Mesenchymal stem cell (in vitro differentiated cells and primary cell): ENCODE measurements around the gene CAMTA1.
A peak's percentile ranks its signal among the peaks of the same experiment; 100 is the strongest.
"Not testable (repeated sequence)": the region's sequence is repeated elsewhere in the genome, so short reads cannot be mapped to it uniquely, and the experiment has no call there.

Experiments
- DNase-seq: peaks from one replicate; pipeline ENCODE4 v3.0.0-alpha.2; 2013
- H2AFZ ChIP-seq: one replicate; pipeline ENCODE4 v1.6.1; 2013; ENCODE audit warnings: low read depth, mild to moderate bottlenecking, control low read depth, inconsistent platforms, low read length, moderate library complexity
- H2AK5ac ChIP-seq: 2 replicates; pipeline ENCODE4 v1.6.1; 2013; ENCODE audit warnings: low read length, moderate library complexity, mild to moderate bottlenecking, inconsistent platforms; ENCODE audit not compliant: severe bottlenecking
- H2BK120ac ChIP-seq: one replicate; pipeline ENCODE4 v1.6.1; 2013; ENCODE audit warnings: low read depth, mild to moderate bottlenecking, inconsistent platforms, low read length, moderate library complexity
- H2BK12ac ChIP-seq, 2 experiments: one replicate each; pipeline ENCODE4 v1.6.1; 2013; ENCODE audit warnings: inconsistent platforms in 2 of 2, low read length in 2 of 2, mild to moderate bottlenecking in 2 of 2, moderate library complexity in 2 of 2, control low read depth in 1 of 2
- H2BK15ac ChIP-seq: one replicate; pipeline ENCODE4 v1.6.1; 2013; ENCODE audit warnings: mild to moderate bottlenecking, low read depth, inconsistent platforms; ENCODE audit not compliant: poor library complexity, severe bottlenecking
- H2BK5ac ChIP-seq: 2 replicates; pipeline ENCODE4 v1.6.1; 2013; ENCODE audit warnings: low read depth, mild to moderate bottlenecking, low read length, control low read depth, inconsistent platforms; ENCODE audit not compliant: poor library complexity, severe bottlenecking
- H3K14ac ChIP-seq, 2 experiments: one replicate each; pipeline ENCODE4 v1.6.1; 2013; ENCODE audit warnings: inconsistent platforms in 2 of 2, low read length in 2 of 2, control low read depth in 1 of 2, mild to moderate bottlenecking in 1 of 2, moderate library complexity in 1 of 2
- H3K18ac ChIP-seq, 2 experiments: one replicate each; pipeline ENCODE4 v1.6.1; 2013; ENCODE audit warnings: inconsistent platforms in 2 of 2, low read length in 2 of 2, control low read depth in 1 of 2, low read depth in 1 of 2, mild to moderate bottlenecking in 1 of 2
- H3K23ac ChIP-seq, 2 experiments: one replicate each; pipeline ENCODE4 v1.6.1; 2013; ENCODE audit warnings: inconsistent platforms in 2 of 2, low read length in 2 of 2, mild to moderate bottlenecking in 2 of 2, moderate library complexity in 2 of 2, control low read depth in 1 of 2
- H3K27ac ChIP-seq: 2 replicates; pipeline ENCODE4 v1.5.1; 2013; ENCODE audit warnings: mild to moderate bottlenecking, moderate library complexity, low read length, control low read depth, inconsistent platforms; ENCODE audit not compliant: poor library complexity, severe bottlenecking
- H3K27me3 ChIP-seq, 2 experiments: 2 replicates each; pipeline versions ENCODE4 v1.6.1 to v1.7.0; 2013; ENCODE audit warnings: low read length in 2 of 2, mild to moderate bottlenecking in 2 of 2, moderate library complexity in 2 of 2, control low read depth in 1 of 2, inconsistent platforms in 1 of 2; ENCODE audit not compliant: control insufficient read depth in 1 of 2, insufficient read depth in 1 of 2
- H3K36me3 ChIP-seq, 2 experiments: 2 replicates each; pipeline versions ENCODE4 v1.6.1 to v1.7.0; 2013; ENCODE audit warnings: low read length in 2 of 2, control low read depth in 1 of 2, inconsistent platforms in 1 of 2, low read depth in 1 of 2, mild to moderate bottlenecking in 1 of 2; ENCODE audit not compliant: insufficient read depth in 2 of 2, control insufficient read depth in 1 of 2
- H3K4ac ChIP-seq, 2 experiments: one replicate each; pipeline ENCODE4 v1.6.1; 2013; ENCODE audit warnings: inconsistent platforms in 2 of 2, low read length in 2 of 2, mild to moderate bottlenecking in 2 of 2, moderate library complexity in 2 of 2, control low read depth in 1 of 2, low read depth in 1 of 2
- H3K4me1 ChIP-seq: 2 replicates; pipeline ENCODE4 v1.6.1; 2013; ENCODE audit warnings: low read depth, low read length, control low read depth; ENCODE audit not compliant: control insufficient read depth, insufficient read depth
- H3K4me2 ChIP-seq: 2 replicates; pipeline ENCODE4 v1.6.1; 2013; ENCODE audit warnings: low read length, mild to moderate bottlenecking, inconsistent platforms; ENCODE audit not compliant: poor library complexity, severe bottlenecking
- H3K4me3 ChIP-seq, 2 experiments: 2 replicates each; pipeline versions ENCODE4 v1.5.1 to v1.7.0; 2013; ENCODE audit warnings: low read length in 2 of 2, mild to moderate bottlenecking in 2 of 2, control low read depth in 1 of 2, low read depth in 1 of 2; ENCODE audit not compliant: insufficient read depth in 1 of 2
- H3K79me1 ChIP-seq: replicated peaks from 2 replicates; pipeline ENCODE4 v1.6.1; 2013; ENCODE audit warnings: mild to moderate bottlenecking, control low read depth, low read length, inconsistent platforms; ENCODE audit not compliant: poor library complexity, severe bottlenecking
- H3K9ac ChIP-seq: 2 replicates; pipeline ENCODE4 v1.7.0; 2013; ENCODE audit warnings: mild to moderate bottlenecking, low read length, moderate library complexity
- H3K9me3 ChIP-seq: 2 replicates; pipeline ENCODE4 v1.7.0; 2013; ENCODE audit warnings: mild to moderate bottlenecking, low read length; ENCODE audit not compliant: control insufficient read depth
- H4K8ac ChIP-seq: one replicate; pipeline ENCODE4 v1.6.1; 2013; ENCODE audit warnings: inconsistent platforms, mild to moderate bottlenecking, low read length, moderate library complexity
- H4K91ac ChIP-seq: one replicate; pipeline ENCODE4 v1.6.1; 2013; ENCODE audit warnings: mild to moderate bottlenecking, low read length, inconsistent platforms
- WGBS: methylation state at CpG from one replicate; pipeline ENCODE4 v1.1.7; 2013; ENCODE audit warnings: mixed read lengths; 5-methylcytosine and 5-hydroxymethylcytosine counted together

The CAMTA1 gene

DNA sequence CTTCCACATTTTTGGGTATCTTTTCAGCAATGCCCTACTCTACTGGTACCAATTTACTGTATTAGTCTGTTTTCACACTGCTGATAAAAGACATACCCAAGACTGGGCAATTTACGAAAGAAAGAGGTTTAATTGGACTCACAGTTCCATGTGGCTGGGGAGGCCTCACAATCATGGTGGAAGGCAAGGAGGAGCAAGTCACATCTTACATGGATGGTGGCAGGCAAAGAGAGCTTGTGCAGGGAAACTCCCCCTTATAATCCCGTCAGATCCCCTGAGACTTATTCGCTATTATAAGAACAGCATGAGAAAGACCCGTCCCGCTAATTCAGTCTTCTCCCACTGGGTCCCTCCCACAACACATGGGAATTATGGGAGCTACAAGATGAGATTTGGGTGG is 136.3 kb downstream of the CAMTA1 start:
- H3K9me3 ChIP-seq, H3K36me3 ChIP-seq, H2BK12ac ChIP-seq, H3K27ac ChIP-seq, H2BK15ac ChIP-seq, H3K9ac ChIP-seq, H3K4me2 ChIP-seq, H3K4me3 ChIP-seq, H3K18ac ChIP-seq, H2BK120ac ChIP-seq, H3K14ac ChIP-seq, H3K4ac ChIP-seq, H2AFZ ChIP-seq, H4K91ac ChIP-seq, H2BK5ac ChIP-seq, H2AK5ac ChIP-seq, DNase-seq, H4K8ac ChIP-seq, H3K23ac ChIP-seq, H3K79me1 ChIP-seq: not testable (repeated sequence)
- Histone ChIP-seq H3K27me3 (peaks cover 3 to 16% of the 10 kb centered on the region in 2 experiments), H3K4me1 (peaks cover 15% of the 10 kb centered on the region)
- 92% methylated on average over 4 of the region's 5 CpGs for WGBS

GRCh38 chr1:6922096-6922931 is 137.1 kb downstream of the CAMTA1 start:
- peaks cover 3 to 16% of the 10 kb centered on the region in 2 experiments for H3K27me3 ChIP-seq
- H2AK5ac ChIP-seq, result no peak overlapping the region
- H2BK5ac ChIP-seq, result peak overlapping the region; percentile 20
- H3K79me1 ChIP-seq, result peaks cover 2% of the 10 kb centered on the region
- peaks cover 15% of the 10 kb centered on the region for H3K4me1 ChIP-seq
- H4K8ac ChIP-seq, result no peak overlapping the region
- no peak overlapping the region for H3K4me2 ChIP-seq
- no peak overlapping the region for H2AFZ ChIP-seq
- H2BK120ac ChIP-seq, result no peak overlapping the region
- H3K14ac ChIP-seq, result no peak overlapping the region
- no peak overlapping the region for H2BK15ac ChIP-seq
- no peak overlapping the region for H3K4ac ChIP-seq
- H3K18ac ChIP-seq, result no peak overlapping the region
- no peak overlapping the region for H3K23ac ChIP-seq
- H3K27ac ChIP-seq, result peak overlapping the region; percentile 46
- peaks cover 0 to 2% of the 10 kb centered on the region in 2 experiments for H3K36me3 ChIP-seq
- no peak for DNase-seq
- no peak overlapping the region for H3K4me3 ChIP-seq
- H3K9ac ChIP-seq, result no peak overlapping the region
- no peak overlapping the region for H2BK12ac ChIP-seq
- H3K9me3 ChIP-seq, result no peaks in the 10 kb centered on the region
- 80% methylated on average over 8 of the region's 8 CpGs for WGBS
- H4K91ac ChIP-seq, result no peak overlapping the region

DNA sequence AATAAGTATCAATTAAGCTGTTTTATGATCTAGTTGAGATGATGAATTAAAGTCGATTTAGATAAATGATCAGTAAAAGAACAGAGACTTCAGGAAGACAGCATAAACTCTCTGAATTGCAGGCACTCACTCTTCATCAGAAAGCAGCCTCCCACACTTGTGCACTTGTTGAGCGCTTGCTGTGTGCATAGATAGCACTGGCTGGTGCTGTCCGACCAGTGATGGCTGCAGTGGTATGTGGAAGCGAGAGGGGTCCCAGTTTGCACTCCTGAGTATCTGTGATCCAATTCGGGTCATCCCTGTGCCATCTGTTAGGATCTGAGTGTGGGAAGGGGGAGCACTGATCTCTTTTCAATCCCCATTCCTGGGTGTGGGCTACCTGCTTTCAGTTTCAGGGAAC is 137.8 kb downstream of the CAMTA1 start:
- no peak overlapping the region for H2BK15ac ChIP-seq
- no peak overlapping the region for H2AK5ac ChIP-seq
- H3K27me3 ChIP-seq, result peaks cover 3 to 16% of the 10 kb centered on the region in 2 experiments
- peaks cover 15% of the 10 kb centered on the region for H3K4me1 ChIP-seq
- H3K23ac ChIP-seq, result no peak overlapping the region
- no peak overlapping the region for H2BK12ac ChIP-seq
- H3K79me1 ChIP-seq, result peaks cover 2% of the 10 kb centered on the region
- DNase-seq, result no peak
- H3K14ac ChIP-seq, result no peak overlapping the region
- no peak overlapping the region for H3K4ac ChIP-seq
- no peaks in the 10 kb centered on the region for H3K9me3 ChIP-seq
- H4K91ac ChIP-seq, result no peak overlapping the region
- no peak overlapping the region for H2AFZ ChIP-seq
- no peak overlapping the region for H3K18ac ChIP-seq
- H3K27ac ChIP-seq, result no peak overlapping the region
- no peak overlapping the region for H4K8ac ChIP-seq
- 85% methylated on average over 4 of the region's 5 CpGs for WGBS
- no peak overlapping the region for H3K4me3 ChIP-seq
- no peak overlapping the region for H2BK120ac ChIP-seq
- peak overlapping the region; percentile 19 for H3K9ac ChIP-seq
- no peak overlapping the region for H3K4me2 ChIP-seq
- H3K36me3 ChIP-seq, result peaks cover 0 to 2% of the 10 kb centered on the region in 2 experiments
- no peak overlapping the region for H2BK5ac ChIP-seq

DNA sequence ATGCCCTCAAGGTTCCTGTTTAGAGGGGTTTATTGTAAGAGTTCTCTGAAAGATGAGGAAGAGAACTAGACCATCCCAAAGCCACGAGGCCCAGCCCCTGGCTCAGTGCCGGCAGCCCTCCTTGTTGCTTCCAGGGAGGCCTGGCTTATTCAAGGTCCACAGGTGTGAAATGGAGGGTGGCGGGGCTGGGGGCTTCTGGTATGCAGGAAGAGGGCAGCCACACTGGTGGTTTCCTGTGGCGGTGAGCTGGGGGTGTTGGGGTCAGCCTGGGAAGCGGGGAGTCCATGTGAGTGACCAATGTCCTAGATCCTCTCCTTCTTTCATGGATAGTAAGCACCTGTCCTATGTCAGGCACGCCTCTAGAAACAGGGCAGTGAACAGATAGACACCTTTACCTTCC is 138.2 kb downstream of the CAMTA1 start:
- H3K4me2 ChIP-seq, result no peak overlapping the region

More for the DNA sequence above, 138.2 kb downstream of the CAMTA1 start:
- no peak overlapping the region for H3K27ac ChIP-seq
- peaks cover 0 to 2% of the 10 kb centered on the region in 2 experiments for H3K36me3 ChIP-seq
- no peak overlapping the region for H2BK5ac ChIP-seq
- no peaks in the 10 kb centered on the region for H3K9me3 ChIP-seq
- peaks cover 2% of the 10 kb centered on the region for H3K79me1 ChIP-seq
- H3K18ac ChIP-seq, result no peak overlapping the region
- H2BK12ac ChIP-seq, result no peak overlapping the region
- H4K91ac ChIP-seq, result no peak overlapping the region
- 92% methylated on average over 6 of the region's 6 CpGs for WGBS
- no peak overlapping the region for H3K14ac ChIP-seq
- no peak overlapping the region for H2AFZ ChIP-seq
- H2BK120ac ChIP-seq, result no peak overlapping the region
- no peak overlapping the region for H3K4ac ChIP-seq
- H4K8ac ChIP-seq, result no peak overlapping the region
- peaks cover 14% of the 10 kb centered on the region for H3K4me1 ChIP-seq
- no peak overlapping the region for H2AK5ac ChIP-seq
- no peak overlapping the region for H3K9ac ChIP-seq
- H3K4me3 ChIP-seq, result no peak overlapping the region
- H2BK15ac ChIP-seq, result no peak overlapping the region
- no peak for DNase-seq
- H3K27me3 ChIP-seq, result peaks cover 7 to 18% of the 10 kb centered on the region in 2 experiments
- no peak overlapping the region for H3K23ac ChIP-seq
